ENCODE data around the gene BOD1L1. TPM values are rescaled to one million over a fixed set of nuclear protein-coding genes. Genes with fewer than 3 reads are reported as not detected.
A peak's percentile ranks its signal among the peaks of the same experiment; 100 is the strongest.

Gene BOD1L1
- total and polyA plus RNA-seq, 2 of the 8 experiments (the other 6 are each of a cell fraction or from before 2014, with no cell fraction given), result 6.8 to 39.3 TPM

GRCh38 chr4:13647031-13647430, 19.5 kb upstream of the BOD1L1 start:
- FAIRE-seq, result no peak
- H3K9me3 ChIP-seq (ENCODE audit: insufficient read depth in 2 of 2, low read depth in 1 of 2, low read length in 1 of 2), result no peaks in the 10 kb centered on the region
- H2AK5ac ChIP-seq (ENCODE audit: low read depth, low read length), result no peak overlapping the region
- H3K4me2 ChIP-seq (ENCODE audit: insufficient read depth in 1 of 2, low read depth in 2 of 2, low read length in 2 of 2), result peak overlapping the region in 1 of 2 experiments; percentile 47; a peak in 2 of 4 replicates
- H4K8ac ChIP-seq (ENCODE audit: extremely low read depth, insufficient read depth, low read length), result no peak overlapping the region
- no peaks in the 10 kb centered on the region for H3K79me2 ChIP-seq (ENCODE audit: control insufficient read depth in 1 of 2, insufficient read depth in 2 of 2, low read length in 2 of 2)
- CTCF ChIA-PET (ENCODE audit: partially characterized antibody), result interaction anchor here (9.3 kb wide), 1 partner anchor 8 kb away, joined by 108 read pairs; no protein-coding TSS in a partner anchor
- no peak overlapping the region for H3K4ac ChIP-seq (replicated peaks; ENCODE audit: insufficient read length, low read depth, low read length)
- H4K91ac ChIP-seq (replicated peaks; ENCODE audit: insufficient read length, low read length), result no peak overlapping the region
- no peaks in the 10 kb centered on the region for H3K36me3 ChIP-seq (ENCODE audit: control insufficient read depth in 2 of 4, insufficient read depth in 4 of 4, low read length in 3 of 4)
- H3K23ac ChIP-seq (ENCODE audit: insufficient read length), result no peak overlapping the region
- H2BK5ac ChIP-seq (ENCODE audit: low read depth, low read length), result no peak overlapping the region
- H2AFZ ChIP-seq (ENCODE audit: low read length), result peak overlapping the region; percentile 83; the same call in 1 of the 2 replicates
- no peak overlapping the region for H2BK20ac ChIP-seq (ENCODE audit: low read length)
- no peak overlapping the region for H4K5ac ChIP-seq (ENCODE audit: insufficient read length, low read depth, low read length)
- POLR2A ChIA-PET (ENCODE audit: partially characterized antibody), result interaction anchor here (1.2 kb wide), 1 partner anchor 19 kb away, joined by 3 read pairs; the partner anchor contains the start of gene BOD1L1
- DNase-seq (ENCODE audit: low read depth in 1 of 2, low spot score in 2 of 2), result no peak
- no peak overlapping the region for H3K9ac ChIP-seq (replicated peaks in 1 of 4; ENCODE audit: extremely low read depth in 1 of 4, low read depth in 3 of 4, low read length in 3 of 4)
- no peak overlapping the region for H2BK120ac ChIP-seq (replicated peaks; ENCODE audit: low read depth, low read length)
- no peak overlapping the region for H3K56ac ChIP-seq (replicated peaks; ENCODE audit: insufficient read length, low read depth, low read length)
- no peak overlapping the region for H2BK15ac ChIP-seq (ENCODE audit: low read length)
- H3K79me1 ChIP-seq (ENCODE audit: low read depth, low read length), result no peaks in the 10 kb centered on the region
- 47% methylated on average over 6 of the region's 6 CpGs; no CpG with 5 or more reads in 1 of the 2 experiments for WGBS, 2 experiments (ENCODE audit: extremely low coverage in 1 of 2, insufficient coverage in 1 of 2, insufficient read length in 1 of 2, insufficient replicate concordance in 2 of 2, low coverage in 1 of 2, low lambda C conversion rate in 2 of 2, missing lambda C conversion rate in 1 of 2)
- no peak overlapping the region for H3K14ac ChIP-seq (ENCODE audit: insufficient read length)
- H3K27ac ChIP-seq (ENCODE audit: low read depth, low read length), result no peak overlapping the region
- H4K20me1 ChIP-seq (replicated peaks in 1 of 2; ENCODE audit: control insufficient read depth in 1 of 2, insufficient read depth in 2 of 2, low read length in 2 of 2), result no peaks in the 10 kb centered on the region
- H3K18ac ChIP-seq (ENCODE audit: extremely low read depth, low read length), result no peak overlapping the region
- H3K27me3 ChIP-seq (replicated peaks in 1 of 4; ENCODE audit: control insufficient read depth in 3 of 4, extremely low read depth in 1 of 4, insufficient read depth in 3 of 4, low read length in 3 of 4), result no peaks in the 10 kb centered on the region
- H3K4me1 ChIP-seq (replicated peaks in 1 of 4; ENCODE audit: control insufficient read depth in 3 of 4, insufficient read depth in 4 of 4, low read length in 3 of 4), result peaks cover 0 to 3% (median 0%) of the 10 kb centered on the region in 4 experiments; a peak in 3 of 7 replicates
- H3K23me2 ChIP-seq (ENCODE audit: low read depth, low read length), result no peaks in the 10 kb centered on the region
- H3K4me3 ChIP-seq (ENCODE audit: extremely low read depth in 1 of 4, insufficient read depth in 2 of 4, low read depth in 3 of 4, low read length in 4 of 4), result peak overlapping the region in 1 of 4 experiments; percentile 22; a peak in 1 of 8 replicates
- H2BK12ac ChIP-seq (ENCODE audit: low read depth, low read length), result no peak overlapping the region
- no peak for TF ChIP-seq POLR2A (IDR thresholded peaks at IDR 0.05; ENCODE audit: control extremely low read depth in 1 of 2, low read depth in 2 of 2, low read length in 2 of 2)
- TF ChIP-seq POU5F1 (IDR thresholded peaks at IDR 0.05; ENCODE audit: low read depth, low read length), result no peak
- TF ChIP-seq SP2 (IDR thresholded peaks at IDR 0.05; ENCODE audit: low read length), result no peak

Data from H1 (cell line).